ENCODE data around the gene LIN37. TPM values are rescaled to one million over a fixed set of nuclear protein-coding genes. Genes with fewer than 3 reads are reported as not detected.
"Not testable (repeated sequence)": the region's sequence is repeated elsewhere in the genome, so short reads cannot be mapped to it uniquely, and the experiment has no call there.

Gene LIN37
- polyA plus RNA-seq, 3 donors = 11.3 to 11.7 (median 11.6) TPM

- no peak for DNase-seq (ENCODE audit: low read depth in 3 of 3, low spot score in 2 of 3)
These were observed 19.7 kb downstream of the LIN37 start for GRCh38 chr19:35768082-35768421.

- DNase-seq (ENCODE audit: low read depth in 3 of 3, low spot score in 2 of 3) = not testable (repeated sequence)
These were observed 24.0 kb downstream of the LIN37 start for GRCh38 chr19:35772362-35772761.

GRCh38 chr19:35773020-35773806 is 24.8 kb downstream of the LIN37 start:
- DNase-seq (ENCODE audit: low read depth in 3 of 3, low spot score in 2 of 3) = no peak

- no peak for DNase-seq (ENCODE audit: low read depth in 3 of 3, low spot score in 2 of 3)
These were observed 26.1 kb downstream of the LIN37 start for GRCh38 chr19:35774274-35775045.

- DNase-seq (ENCODE audit: low read depth in 3 of 3, low spot score in 2 of 3) = no peak
These were observed 26.6 kb downstream of the LIN37 start for GRCh38 chr19:35775046-35775297.

GRCh38 chr19:35775298-35776101 is 27.1 kb downstream of the LIN37 start, which contains the start of gene ARHGAP33:
TSS of gene ARHGAP33 (plus strand) at chr19:35775564. CDS start at chr19:35775659, 95 bp downstream.
- DNase-seq (ENCODE audit: low read depth in 3 of 3, low spot score in 2 of 3) = peak; percentile 94 to 97 (median 96)

- DNase-seq (ENCODE audit: low read depth in 3 of 3, low spot score in 2 of 3) = no peak
These were observed 27.9 kb downstream of the LIN37 start for GRCh38 chr19:35776102-35776788.

GRCh38 chr19:35777086-35777841 is 28.9 kb downstream of the LIN37 start:
- DNase-seq (ENCODE audit: low read depth in 3 of 3, low spot score in 2 of 3) = no peak

- DNase-seq (ENCODE audit: low read depth in 3 of 3, low spot score in 2 of 3) = no peak
These were observed 29.6 kb downstream of the LIN37 start for GRCh38 chr19:35777961-35778360.

- DNase-seq (ENCODE audit: low read depth in 3 of 3, low spot score in 2 of 3) = no peak
These were observed 30.7 kb downstream of the LIN37 start for GRCh38 chr19:35779033-35779432.

- DNase-seq (ENCODE audit: low read depth in 3 of 3, low spot score in 2 of 3) = no peak
These were observed 31.7 kb downstream of the LIN37 start for GRCh38 chr19:35780058-35780457.

- no peak for DNase-seq (ENCODE audit: low read depth in 3 of 3, low spot score in 2 of 3)
These were observed 32.3 kb downstream of the LIN37 start for GRCh38 chr19:35780717-35781116.

- DNase-seq (ENCODE audit: low read depth in 3 of 3, low spot score in 2 of 3) = no peak
These were observed 33.3 kb downstream of the LIN37 start for GRCh38 chr19:35781650-35782049.

- DNase-seq (ENCODE audit: low read depth in 3 of 3, low spot score in 2 of 3) = no peak
These were observed 34.2 kb downstream of the LIN37 start for GRCh38 chr19:35782589-35782988.

GRCh38 chr19:35783469-35784434 is 35.4 kb downstream of the LIN37 start:
- no peak for DNase-seq (ENCODE audit: low read depth in 3 of 3, low spot score in 2 of 3)

GRCh38 chr19:35784503-35785338 is 36.3 kb downstream of the LIN37 start:
- DNase-seq (ENCODE audit: low read depth in 3 of 3, low spot score in 2 of 3) = no peak

- no peak for DNase-seq (ENCODE audit: low read depth in 3 of 3, low spot score in 2 of 3)
These were observed 36.9 kb downstream of the LIN37 start for GRCh38 chr19:35785339-35785627.

All from right renal cortex interstitium (tissue), 3 donors.